ENCODE measurements around the gene PDE6C.
A peak's percentile ranks its signal among the peaks of the same experiment; 100 is the strongest.

PDE6C gene

DNA sequence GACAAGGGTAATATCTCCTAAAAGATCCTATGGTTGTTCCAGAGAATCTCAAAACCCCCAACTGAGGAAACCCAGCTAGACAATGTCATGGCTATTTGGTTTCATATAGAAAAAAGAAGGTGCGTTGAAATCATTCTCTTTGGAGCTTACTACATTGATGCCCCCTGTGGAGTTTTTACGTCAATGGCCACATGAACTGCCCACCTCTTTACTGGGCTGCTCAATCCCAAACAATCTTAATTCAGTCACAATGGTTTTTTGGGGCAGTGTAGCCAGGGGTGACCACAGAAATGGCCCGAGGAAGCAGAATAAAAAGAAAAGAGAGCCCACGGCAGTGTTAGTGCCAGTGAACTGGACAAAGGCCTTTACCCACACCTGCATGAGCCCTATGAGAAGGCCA is 19.1 kb upstream of the PDE6C start:
- intact Hi-C loops (cut with DNase I) = no loop called here
- DNase-seq = no peak

DNA sequence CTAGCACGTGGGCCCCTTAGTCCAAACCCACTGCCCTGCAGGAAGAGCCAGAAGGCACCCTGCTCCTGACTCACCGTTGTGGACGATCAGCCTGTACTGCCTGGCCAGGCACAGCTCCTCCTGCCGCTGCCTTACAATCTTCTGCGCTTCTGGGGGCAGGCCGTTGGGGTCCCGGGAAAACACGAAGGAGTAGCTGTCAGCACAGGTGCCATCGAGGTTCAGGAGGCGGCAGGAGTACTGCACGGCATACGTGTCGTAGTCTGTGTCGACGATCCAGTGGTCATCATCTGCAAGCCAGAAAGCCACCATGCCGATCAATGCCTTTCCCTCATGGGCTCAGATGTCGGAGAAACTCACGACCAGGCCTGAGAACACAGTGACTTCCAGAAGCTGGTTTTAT is 18.6 kb upstream of the PDE6C start:
- no peak for DNase-seq
- intact Hi-C loops (cut with DNase I) = no loop called here

DNA sequence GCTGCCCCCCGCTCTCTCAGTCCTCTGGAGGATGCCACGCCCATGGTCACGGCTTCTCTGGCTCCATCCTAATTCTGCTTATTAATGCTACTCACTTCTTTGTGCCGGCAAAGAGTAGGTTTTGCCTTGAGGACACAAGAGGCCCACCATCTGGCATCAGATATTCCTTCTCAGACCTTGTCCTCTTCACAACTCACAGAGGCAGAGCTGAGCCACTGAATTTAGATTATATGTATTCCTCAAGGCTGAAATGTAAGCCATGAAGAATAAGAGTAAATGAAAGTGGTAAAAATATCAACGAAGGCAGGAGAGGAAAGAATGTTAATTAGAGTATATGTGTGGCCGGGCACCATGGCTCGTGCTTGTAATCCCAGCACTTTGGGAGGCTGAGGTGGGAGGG is 17.8 kb upstream of the PDE6C start:
- intact Hi-C loops (cut with DNase I) = no loop called here

DNA sequence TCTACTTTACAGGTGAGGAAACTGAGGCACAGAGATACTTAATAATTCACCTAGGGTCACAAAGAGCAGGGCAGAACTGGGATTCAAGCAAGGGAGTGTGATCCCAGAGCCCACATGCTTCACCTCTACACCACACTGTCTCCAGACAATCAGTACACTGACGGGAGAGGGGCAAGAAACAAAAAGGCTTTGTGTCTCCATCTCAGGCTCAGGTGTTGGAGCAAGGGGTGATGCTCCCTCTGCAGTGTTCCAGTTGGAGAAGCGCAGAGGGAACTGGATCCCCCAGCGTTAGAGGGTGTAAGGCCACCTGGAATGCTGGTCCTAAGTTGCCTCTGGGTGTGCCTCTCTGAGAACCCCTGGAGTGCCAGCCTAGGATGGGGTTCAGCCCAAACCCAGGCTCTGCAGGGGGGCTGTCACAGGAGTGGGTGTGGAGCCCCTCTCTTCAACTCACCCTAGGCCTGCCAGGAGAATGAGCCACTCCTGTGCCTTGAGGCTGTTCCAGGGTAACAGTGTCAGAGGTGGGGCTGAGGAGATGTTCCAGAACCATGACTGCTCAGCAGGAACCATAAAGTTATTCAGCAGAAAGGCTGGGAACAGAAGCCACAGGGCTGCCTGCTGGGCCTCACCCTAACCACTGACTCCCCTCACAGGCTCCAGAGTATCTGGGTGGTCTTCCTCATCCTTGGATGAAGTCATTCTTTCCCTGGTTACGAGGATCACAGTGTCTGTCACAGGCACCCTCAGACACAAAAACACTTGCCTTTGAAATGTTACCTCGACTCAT is 16.8 kb upstream of the PDE6C start:
- DNase-seq = no peak
- intact Hi-C loops (cut with DNase I) = no loop called here

More for the DNA sequence above, 17.8 kb upstream of the PDE6C start:
- no peak for DNase-seq

DNA sequence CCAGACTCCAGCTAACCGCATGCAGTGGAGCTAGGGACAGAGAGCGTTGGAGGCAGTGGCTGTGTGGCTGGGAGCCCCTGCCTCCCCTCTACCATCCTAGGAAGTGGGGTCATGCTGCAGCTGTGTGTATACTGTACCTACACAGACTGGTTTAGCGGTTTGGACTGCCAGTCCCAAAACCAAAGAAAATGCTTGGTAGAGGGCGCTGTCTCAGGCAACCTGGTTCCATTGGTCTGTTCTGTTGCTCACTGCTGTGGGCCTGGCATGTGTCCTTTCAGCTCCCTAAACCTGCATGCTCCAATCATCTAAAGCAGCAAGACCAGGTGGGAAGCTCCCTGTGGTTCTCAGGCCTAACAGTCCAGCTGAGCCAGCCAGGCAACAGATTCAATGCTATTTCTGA is 15.8 kb upstream of the PDE6C start:
- DNase-seq = no peak
- intact Hi-C loops (cut with DNase I) = no loop called here

DNA sequence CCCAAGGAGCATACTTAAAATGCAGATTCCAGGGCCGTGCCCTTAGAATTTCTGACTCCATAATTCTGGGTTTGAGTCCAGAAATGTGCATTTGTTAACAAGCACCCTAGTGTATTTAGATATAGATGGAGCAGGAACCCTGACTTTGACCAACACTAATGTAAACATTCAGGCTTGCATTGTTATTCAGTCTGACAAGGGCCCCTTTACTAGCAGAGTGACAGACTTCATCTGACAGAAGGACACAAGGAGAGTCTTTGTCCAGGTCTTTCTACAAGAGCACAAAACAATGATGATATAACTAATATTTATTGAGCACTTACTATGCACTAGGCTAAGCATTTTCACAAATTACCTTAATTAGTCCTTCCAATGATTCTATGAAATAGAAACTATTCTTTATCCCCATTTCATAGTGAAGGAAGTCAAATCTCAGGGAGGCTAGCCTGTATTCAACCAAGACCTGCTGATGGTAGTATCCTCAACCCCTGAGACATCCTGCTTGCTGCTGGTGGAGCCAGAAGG is 15.2 kb upstream of the PDE6C start:
- DNase-seq = no peak
- intact Hi-C loops (cut with DNase I) = no loop called here

DNA sequence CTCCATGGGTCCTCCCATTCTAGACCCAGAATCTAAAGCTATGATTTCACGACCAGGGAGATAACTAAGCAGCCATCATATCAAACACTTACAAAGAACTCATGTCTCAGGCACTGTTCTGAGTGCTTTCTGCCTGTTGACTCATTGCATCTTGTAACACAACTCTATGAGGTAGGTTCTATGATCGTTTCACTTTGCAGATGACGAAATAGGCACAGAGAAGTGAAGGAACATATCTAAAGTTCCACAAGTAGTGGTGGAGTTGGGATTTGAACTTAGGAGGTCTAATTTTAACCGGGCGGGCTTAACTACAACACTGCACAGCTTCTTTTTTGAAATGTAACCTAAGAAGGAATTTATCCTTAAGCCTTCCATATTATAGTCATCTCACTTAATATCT is 14.2 kb upstream of the PDE6C start:
- intact Hi-C loops (cut with DNase I) = no loop called here

DNA sequence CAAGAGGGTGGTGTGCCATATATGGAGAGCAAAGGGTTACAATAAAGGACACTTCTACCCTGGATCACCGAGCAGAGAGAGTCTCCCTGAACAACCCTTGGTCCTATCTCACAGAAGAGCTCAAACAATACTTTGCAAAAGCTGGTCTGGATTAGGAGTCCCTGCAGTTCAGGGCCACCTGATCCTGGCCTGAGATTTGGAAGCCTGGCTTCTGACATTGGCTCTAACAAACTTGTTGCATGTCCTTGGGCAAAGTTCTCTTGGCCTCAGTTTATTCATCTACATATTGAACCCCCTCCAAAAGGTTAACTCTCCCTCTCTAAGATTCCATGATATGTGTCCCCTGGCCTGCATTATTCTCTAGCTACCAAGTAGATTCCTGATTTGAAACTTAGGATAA is 13.0 kb upstream of the PDE6C start:
- no peak for DNase-seq
- intact Hi-C loops (cut with DNase I) = no loop called here

More for the DNA sequence above, 14.2 kb upstream of the PDE6C start:
- DNase-seq = no peak

DNA sequence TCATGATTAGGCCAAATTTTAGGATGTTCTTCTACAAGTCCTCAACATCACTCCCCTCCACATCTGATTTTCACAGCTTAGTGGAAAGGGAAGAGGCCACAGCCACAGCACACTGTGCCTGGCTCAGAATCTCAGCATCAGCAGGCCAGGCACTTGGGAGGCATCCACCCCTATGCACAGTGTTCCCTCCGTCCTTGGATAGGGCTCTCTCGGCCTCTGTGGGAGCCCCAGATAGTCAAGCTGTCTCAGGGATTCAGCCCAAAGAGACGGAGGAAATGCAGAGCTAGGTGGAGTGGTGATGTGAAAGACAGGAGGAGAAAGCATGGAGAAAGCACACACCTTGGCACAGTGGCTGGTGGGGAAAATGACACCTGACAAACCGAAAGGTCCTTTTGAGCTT is 12.6 kb upstream of the PDE6C start:
- intact Hi-C loops (cut with DNase I) = no loop called here
- no peak for DNase-seq

DNA sequence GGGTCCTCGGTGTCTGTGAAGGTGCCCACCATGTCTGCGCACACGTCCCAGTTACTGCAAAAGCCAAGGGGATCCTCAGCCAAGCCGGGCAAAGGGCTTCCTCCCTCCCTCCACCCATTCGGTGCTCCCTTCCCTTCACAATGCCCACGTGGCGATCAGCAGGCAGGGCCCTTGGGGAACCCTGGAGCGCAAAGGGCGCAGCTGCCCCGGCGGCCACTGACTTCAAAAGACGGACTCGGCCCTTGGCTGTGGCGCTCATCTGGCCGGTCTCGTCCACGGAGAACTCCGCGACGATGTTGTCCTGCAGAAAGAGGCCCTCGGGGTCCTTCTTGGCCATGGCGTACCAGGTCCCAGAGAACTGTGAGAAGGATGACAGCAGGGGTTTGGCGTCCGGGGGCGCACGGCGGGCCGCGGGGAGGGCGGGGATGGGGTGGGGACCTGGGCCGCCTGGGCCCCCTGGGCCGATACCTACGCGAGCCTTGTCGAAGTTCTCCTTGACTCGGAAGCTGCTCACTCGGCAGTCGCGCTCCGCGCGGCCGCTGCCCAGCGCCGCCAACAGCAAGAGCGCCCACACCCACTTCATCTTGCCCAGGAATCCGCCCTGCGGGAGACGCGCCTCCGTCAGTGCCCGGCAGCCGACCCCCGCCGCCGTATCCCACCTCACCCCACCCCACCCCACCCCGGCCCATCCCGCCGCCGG is 11.7 kb upstream of the PDE6C start:
- intact Hi-C loops (cut with DNase I) = no loop called here
- DNase-seq = peak in 4 of 10 donors; percentile 19 to 90 (median 84)

DNA sequence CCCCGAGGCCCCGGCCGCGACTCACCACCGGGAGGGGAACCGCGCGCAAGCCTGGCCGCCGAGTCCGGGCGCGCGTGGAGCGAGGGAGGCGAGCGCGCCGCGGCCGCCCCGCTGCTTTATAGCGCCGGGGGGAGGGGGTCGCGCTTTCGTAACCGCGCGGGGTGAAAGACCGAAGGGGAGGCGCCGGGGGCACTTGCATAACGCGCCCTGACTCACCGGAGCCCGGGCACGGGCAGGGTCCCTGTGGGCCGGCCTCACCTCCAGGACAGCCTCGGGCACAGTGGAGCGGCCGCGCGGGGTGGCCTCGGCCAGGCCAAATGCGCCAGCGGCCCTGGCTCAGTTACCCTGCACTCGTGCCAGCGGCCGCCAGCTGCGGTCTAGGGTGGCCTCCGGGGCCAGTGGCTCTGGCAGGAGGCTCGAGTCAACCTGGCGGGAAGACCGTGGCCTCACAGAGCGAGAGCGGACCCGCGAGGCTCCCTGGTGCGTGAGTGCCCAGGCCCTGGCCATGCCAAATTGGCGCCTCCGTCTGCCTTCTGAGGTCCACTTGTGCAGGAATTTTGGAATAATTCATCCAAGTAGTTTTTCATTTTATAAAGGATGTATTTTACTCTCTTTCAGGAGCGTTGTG is 11.1 kb upstream of the PDE6C start, which contains the start of gene RBP4:
RBP4 (minus strand) TSS at position 90 of the 628 bp plus-strand sequence. CDS start 207 bp downstream, outside the sequence.
- DNase-seq = peak in 3 of 10 donors; percentile 13 to 85 (median 75)
- intact Hi-C loops (cut with DNase I) = no loop called here

DNA sequence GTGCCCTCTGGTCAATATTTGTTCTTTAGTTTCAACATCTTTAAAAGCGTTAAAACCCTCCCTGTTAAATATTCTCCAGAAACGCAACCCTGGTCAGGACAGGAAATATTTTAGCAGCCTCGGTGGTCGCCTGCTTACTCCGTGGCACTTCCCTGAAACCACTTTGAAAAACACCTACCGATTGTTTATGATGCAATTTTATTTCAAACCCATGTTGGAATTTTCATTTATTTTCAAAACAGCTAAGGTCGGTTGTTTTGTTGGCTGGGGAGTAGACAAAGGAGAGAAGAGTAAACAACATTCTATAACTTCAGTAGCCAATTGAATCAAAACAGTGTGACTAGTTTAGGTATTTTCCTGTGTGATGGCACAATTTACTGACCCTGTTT is 10.6 kb upstream of the PDE6C start:
- intact Hi-C loops (cut with DNase I) = no loop called here
- no peak for DNase-seq

DNA sequence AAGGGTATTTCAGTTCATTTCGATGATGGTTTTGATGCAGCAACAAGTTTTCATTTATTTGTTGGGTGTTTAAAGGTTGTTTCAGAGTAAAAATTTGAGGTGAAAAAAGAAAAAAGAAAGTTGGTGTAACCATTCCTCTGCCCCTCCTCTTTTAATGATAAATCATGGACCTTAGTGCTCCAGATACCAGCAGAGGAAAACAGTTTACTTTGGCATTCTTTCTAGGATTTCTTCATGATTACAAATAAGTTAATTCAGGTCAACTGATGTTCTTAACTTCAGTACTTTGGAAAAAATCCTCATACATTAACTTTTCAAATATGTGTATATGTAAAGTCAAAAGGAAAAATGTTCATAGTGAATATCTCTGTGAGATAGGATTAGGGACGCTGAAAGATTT is 9.3 kb upstream of the PDE6C start:
- intact Hi-C loops (cut with DNase I) = no loop called here
- DNase-seq = no peak

DNA sequence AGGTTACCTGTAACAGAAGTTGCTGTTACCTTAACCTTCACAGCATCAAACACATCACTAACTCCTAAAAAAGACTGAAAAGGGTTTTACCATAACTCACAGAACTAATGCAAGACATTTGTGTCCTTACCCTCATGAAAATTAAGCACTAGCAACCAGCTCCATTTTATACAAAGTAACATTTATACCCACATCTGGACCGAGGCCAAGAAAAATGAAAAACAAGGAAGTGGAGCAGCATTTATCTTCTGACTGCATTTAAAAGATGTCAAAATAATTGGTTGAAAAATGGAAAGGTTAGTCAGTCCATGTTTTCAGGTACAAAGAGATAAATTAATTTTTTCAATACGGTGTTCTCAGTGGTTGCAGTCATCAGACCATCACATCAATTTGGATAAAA is 8.2 kb upstream of the PDE6C start:
- DNase-seq = no peak
- intact Hi-C loops (cut with DNase I) = no loop called here

DNA sequence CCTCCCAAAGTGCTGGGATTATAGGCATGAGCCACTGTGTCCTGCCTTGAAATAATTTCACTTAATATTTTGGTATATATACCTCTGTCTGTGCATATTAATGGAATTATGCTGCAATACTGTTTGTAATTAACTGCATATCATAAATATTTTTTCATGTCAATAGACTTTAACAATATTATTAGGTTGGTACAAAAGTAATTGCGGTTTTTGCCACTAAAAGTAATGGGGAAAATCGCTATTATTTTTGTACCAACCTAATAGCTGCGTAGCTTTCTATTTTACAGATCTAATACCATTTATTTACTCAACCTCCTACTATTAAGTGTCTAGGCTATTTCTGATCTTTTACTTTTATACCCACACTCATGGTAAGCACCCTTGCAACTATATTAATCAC is 3.9 kb upstream of the PDE6C start:
- intact Hi-C loops (cut with DNase I) = no loop called here
- no peak for DNase-seq

DNA sequence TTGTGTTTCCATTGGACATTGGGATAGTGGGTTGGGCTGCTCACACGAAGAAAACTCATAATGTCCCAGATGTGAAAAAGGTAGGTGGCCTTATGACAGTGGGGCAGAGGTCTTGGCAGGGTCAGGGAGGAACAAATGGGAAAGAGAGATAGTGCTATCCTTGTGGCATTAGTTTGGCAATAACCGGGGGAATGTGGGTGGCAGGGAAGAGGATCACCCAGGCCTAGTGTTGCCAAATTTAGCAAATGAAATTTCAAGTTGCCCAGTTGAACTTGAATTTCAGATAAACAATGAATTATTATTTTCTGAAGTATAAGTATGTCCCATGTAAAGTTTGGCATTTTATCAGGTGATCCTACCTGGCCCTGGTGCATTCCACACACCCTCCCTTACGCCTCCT is 789 bp downstream of the PDE6C start:
- DNase-seq = no peak
- intact Hi-C loops (cut with DNase I) = no loop called here

DNA sequence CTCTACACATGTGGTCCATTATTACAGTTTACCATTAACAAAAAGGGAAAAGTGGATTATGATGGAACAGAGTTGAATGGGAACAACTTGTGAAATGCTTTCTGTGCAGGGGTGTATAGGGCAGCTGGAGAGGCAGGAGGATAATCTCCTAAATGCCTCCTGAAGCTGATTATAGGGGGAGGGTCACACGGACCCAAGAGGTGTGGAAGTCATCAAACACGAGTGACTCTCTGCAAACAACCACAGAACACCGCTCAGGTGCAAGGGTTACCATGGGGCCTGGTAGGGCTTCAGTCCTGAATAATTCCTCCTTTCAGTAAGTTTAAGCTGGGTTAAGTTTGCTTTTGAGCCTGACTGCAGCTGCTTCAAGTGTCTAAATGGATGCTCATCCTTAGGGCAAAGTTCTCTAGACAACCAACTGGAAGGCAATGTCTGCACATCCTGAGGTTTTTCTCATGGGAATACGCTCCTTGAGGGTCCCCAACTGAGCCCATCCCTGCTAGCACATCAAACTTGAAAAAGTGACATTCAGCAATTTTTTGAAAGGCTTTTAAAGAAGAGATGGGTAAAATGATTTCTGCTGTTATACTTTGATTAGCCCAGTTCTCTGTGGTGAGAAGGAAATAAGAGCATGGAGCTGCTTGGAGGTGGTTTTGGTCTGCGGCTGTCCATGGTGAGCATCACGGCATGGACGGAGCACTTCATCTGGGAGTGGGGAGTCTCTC is 1.9 kb downstream of the PDE6C start:
- DNase-seq = no peak
- intact Hi-C loops (cut with DNase I) = no loop called here

DNA sequence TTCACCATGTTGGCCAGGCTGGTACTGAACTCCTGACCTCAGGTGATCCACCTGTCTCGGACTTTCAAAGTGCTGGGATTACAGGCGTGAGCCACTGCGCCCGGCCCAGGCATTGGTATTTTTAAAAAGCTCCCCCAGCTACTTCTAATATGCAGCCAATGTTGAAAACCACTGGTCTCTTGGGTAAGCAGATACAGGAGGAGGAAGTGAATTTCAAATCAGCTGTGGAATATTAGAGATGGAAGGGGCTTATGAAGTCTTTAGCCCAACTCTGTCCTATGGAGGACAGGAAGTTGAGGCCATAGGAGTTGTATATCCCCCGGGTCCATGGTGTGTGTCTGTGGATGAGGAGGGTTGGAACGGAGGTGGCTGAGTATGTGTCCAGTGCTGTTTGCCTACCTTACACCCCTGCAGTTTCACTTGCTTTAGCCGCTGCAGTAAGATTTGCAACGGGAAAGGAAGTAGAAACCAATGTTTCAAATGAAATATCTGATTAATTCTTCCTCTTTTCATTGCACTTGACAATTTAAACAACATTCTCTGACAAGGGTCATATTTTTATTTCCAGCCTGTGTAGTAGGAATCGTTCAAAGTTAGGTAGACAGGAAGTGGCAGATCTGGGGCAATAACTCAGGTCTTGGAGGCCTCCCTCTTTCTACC is 3.4 kb downstream of the PDE6C start:
- intact Hi-C loops (cut with DNase I) = no loop called here
- no peak for DNase-seq

DNA sequence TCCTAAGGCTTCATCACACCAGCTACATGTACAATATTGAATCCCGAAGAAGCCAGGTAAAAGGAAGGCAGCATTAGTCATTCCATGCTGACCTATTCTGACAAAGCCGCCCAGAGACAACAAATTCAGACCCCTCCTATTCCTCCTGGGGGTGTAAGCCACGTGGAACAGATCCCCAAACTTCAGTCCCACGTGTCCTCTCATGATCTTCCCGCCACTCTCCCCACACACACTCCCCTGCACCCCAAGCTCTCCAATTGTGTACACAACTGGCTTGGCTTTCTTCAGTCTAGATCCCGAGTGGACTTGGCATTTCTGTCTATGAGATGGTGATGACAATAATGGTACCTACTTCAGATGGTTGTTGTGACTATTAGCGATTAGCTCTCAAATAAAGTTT is 8.6 kb downstream of the PDE6C start:
- no peak for DNase-seq
- intact Hi-C loops (cut with DNase I) = no loop called here

DNA sequence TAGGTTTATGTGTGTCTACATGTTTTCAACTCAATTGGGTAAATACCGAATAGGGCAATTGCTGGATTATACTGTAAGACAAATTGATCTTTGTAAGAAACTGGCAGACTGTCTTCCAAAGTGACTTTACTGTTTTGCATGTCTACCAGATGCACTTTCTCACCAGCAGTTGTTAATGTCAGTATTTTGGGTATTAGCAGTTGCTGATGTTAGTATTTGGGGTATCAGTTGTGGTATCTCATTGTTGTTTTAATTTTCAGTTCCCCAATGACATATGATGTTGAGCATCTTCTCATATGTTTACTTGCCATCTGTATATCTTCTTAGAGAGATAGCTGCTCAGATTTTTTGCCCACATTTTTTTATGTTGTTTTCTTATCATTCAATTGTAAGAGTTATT is 10.6 kb downstream of the PDE6C start:
- intact Hi-C loops (cut with DNase I) = no loop called here
- DNase-seq = no peak

All from posterior cingulate gyrus (tissue), 11 donors.